GM18868 (cell line): Measurements from ENCODE around the gene SHMT1.
"Not testable (repeated sequence)": the region's sequence is repeated elsewhere in the genome, so short reads cannot be mapped to it uniquely, and the experiment has no call there.

Source experiments
- ATAC-seq: cut with Tn5 transposase; IDR thresholded peaks from one replicate; pipeline ENCODE4 v1.9.1; 2021; ENCODE audit warnings: mild to moderate bottlenecking, moderate library complexity; ENCODE audit not compliant: unreplicated experiment

SHMT1 gene

GRCh38 chr17:18298061-18298460 is 65.3 kb downstream of the SHMT1 start:
- not testable (repeated sequence) for ATAC-seq

- ATAC-seq = no peak
Observed at GRCh38 chr17:18291718-18292540, 71.4 kb downstream of the SHMT1 start.

GRCh38 chr17:18285296-18285695 is 78.1 kb downstream of the SHMT1 start:
- ATAC-seq = no peak

GRCh38 chr17:18281788-18282187 is 81.6 kb downstream of the SHMT1 start:
- no peak for ATAC-seq

- no peak for ATAC-seq
Observed at GRCh38 chr17:18280766-18281371, 82.5 kb downstream of the SHMT1 start.

GRCh38 chr17:18280249-18280648 is 83.1 kb downstream of the SHMT1 start:
- ATAC-seq = no peak

GRCh38 chr17:18278867-18279266 is 84.5 kb downstream of the SHMT1 start:
- no peak for ATAC-seq
